Stimulated activated CD4-positive, alpha-beta T cell treated with anti-CD3 and anti-CD28 coated beads, Interleukin-12 subunit alpha, Interleukin-12 subunit beta, amount 100 ng/mL, for 48 hours (primary cell): Measurements from ENCODE around the gene TTC39C.

Experiments
- DNase-seq, 3 donors: peaks; one replicate each; pipeline ENCODE4 v3.0.0-alpha.2; 2020; ENCODE audit warnings: low read depth in 2 of 3, low spot score in 1 of 3

The TTC39C gene

GRCh38 chr18:23990474-23991410, 23.8 kb upstream of the TTC39C start:
- no peak for DNase-seq

- no peak for DNase-seq
Measured at GRCh38 chr18:23992089-23992940, 22.2 kb upstream of the TTC39C start.

- no peak for DNase-seq
Measured at GRCh38 chr18:23992941-23993280, 21.6 kb upstream of the TTC39C start.

- no peak for DNase-seq
Measured at GRCh38 chr18:23994361-23994902, 20.1 kb upstream of the TTC39C start.

- DNase-seq, result no peak
Measured at GRCh38 chr18:23995180-23995579, 19.4 kb upstream of the TTC39C start.

GRCh38 chr18:23998018-23998417, 16.5 kb upstream of the TTC39C start:
- DNase-seq, result no peak

- no peak for DNase-seq
Measured at GRCh38 chr18:23998820-23999219, 15.7 kb upstream of the TTC39C start.

GRCh38 chr18:24000613-24001490, 13.7 kb upstream of the TTC39C start:
- no peak for DNase-seq

- DNase-seq, result no peak
Measured at GRCh38 chr18:24002479-24002878, 12.1 kb upstream of the TTC39C start.

- no peak for DNase-seq
Measured at GRCh38 chr18:24003288-24003687, 11.3 kb upstream of the TTC39C start.

GRCh38 chr18:24003903-24004640, 10.5 kb upstream of the TTC39C start:
- no peak for DNase-seq

- no peak for DNase-seq
Measured at GRCh38 chr18:24006712-24007313, 7.7 kb upstream of the TTC39C start.

GRCh38 chr18:24009246-24009645, 5.3 kb upstream of the TTC39C start:
- no peak for DNase-seq

- DNase-seq, result no peak
Measured at GRCh38 chr18:24009651-24010333, 4.8 kb upstream of the TTC39C start.

- DNase-seq, result no peak
Measured at GRCh38 chr18:24010673-24011072, 3.9 kb upstream of the TTC39C start.

GRCh38 chr18:24011123-24011917, 3.2 kb upstream of the TTC39C start:
- no peak for DNase-seq

- no peak for DNase-seq
Measured at GRCh38 chr18:24013051-24013450, 1.5 kb upstream of the TTC39C start.

GRCh38 chr18:24014986-24015638, 558 bp downstream of the TTC39C start:
- DNase-seq, result peak in 2 of 3 donors; percentile 34 to 48
